HG03280 (cell line): Measurements from ENCODE around the gene DNAH9.

Experiments
- ATAC-seq: cut with Tn5 transposase; IDR thresholded peaks from one replicate; pipeline ENCODE4 v1.9.1; 2021; ENCODE audit warnings: mild to moderate bottlenecking, moderate library complexity; ENCODE audit not compliant: unreplicated experiment

Gene DNAH9

GRCh38 chr17:11739351-11739750 lies 141.1 kb downstream of the DNAH9 start:
- no peak for ATAC-seq

GRCh38 chr17:11739848-11740247 lies 141.6 kb downstream of the DNAH9 start:
- no peak for ATAC-seq

GRCh38 chr17:11742886-11743285 lies 144.6 kb downstream of the DNAH9 start:
- no peak for ATAC-seq

- ATAC-seq = no peak
Measured at GRCh38 chr17:11744696-11745095, 146.4 kb downstream of the DNAH9 start.

GRCh38 chr17:11747441-11747840 lies 149.2 kb downstream of the DNAH9 start:
- no peak for ATAC-seq

- ATAC-seq = no peak
Measured at GRCh38 chr17:11757815-11758214, 159.5 kb downstream of the DNAH9 start.

- no peak for ATAC-seq
Measured at GRCh38 chr17:11768106-11768505, 169.8 kb downstream of the DNAH9 start.

- no peak for ATAC-seq
Measured at GRCh38 chr17:11768981-11769380, 170.7 kb downstream of the DNAH9 start.

GRCh38 chr17:11772031-11772430 lies 173.8 kb downstream of the DNAH9 start:
- ATAC-seq = no peak

- ATAC-seq = no peak
Measured at GRCh38 chr17:11779892-11780291, 181.6 kb downstream of the DNAH9 start.

GRCh38 chr17:11780621-11781020 lies 182.4 kb downstream of the DNAH9 start:
- no peak for ATAC-seq

- ATAC-seq = no peak
Measured at GRCh38 chr17:11786711-11787438, 188.6 kb downstream of the DNAH9 start.

- ATAC-seq = no peak
Measured at GRCh38 chr17:11795906-11796305, 197.6 kb downstream of the DNAH9 start.

GRCh38 chr17:11797803-11798202 lies 199.5 kb downstream of the DNAH9 start:
- ATAC-seq = no peak

- no peak for ATAC-seq
Measured at GRCh38 chr17:11803231-11803969, 205.1 kb downstream of the DNAH9 start.

GRCh38 chr17:11805138-11805537 lies 206.9 kb downstream of the DNAH9 start:
- no peak for ATAC-seq

- ATAC-seq = no peak
Measured at GRCh38 chr17:11805952-11806351, 207.7 kb downstream of the DNAH9 start.

- ATAC-seq = no peak
Measured at GRCh38 chr17:11807606-11808005, 209.3 kb downstream of the DNAH9 start.

GRCh38 chr17:11813278-11813677 lies 215.0 kb downstream of the DNAH9 start:
- no peak for ATAC-seq

- no peak for ATAC-seq
Measured at GRCh38 chr17:11813871-11814270, 215.6 kb downstream of the DNAH9 start.

GRCh38 chr17:11814655-11815262 lies 216.5 kb downstream of the DNAH9 start:
- no peak for ATAC-seq

- ATAC-seq = no peak
Measured at GRCh38 chr17:11816409-11816808, 218.1 kb downstream of the DNAH9 start.
